GM23338 (cell line): Measurements from ENCODE around the gene ST14. TPM values are rescaled to one million over a fixed set of nuclear protein-coding genes. Genes with fewer than 3 reads are reported as not detected.

Source experiments
- EZH2 ChIP-seq: fragments of 200-600 bp; sonication (generic); IDR thresholded peaks from one replicate; pipeline ENCODE4 v1.8.0; 2017; ENCODE audit warnings: antibody characterized with exemption, mild to moderate bottlenecking, low read depth; ENCODE audit not compliant: unreplicated experiment
- EZH2phosphoT487 ChIP-seq: fragments of 200-600 bp; sonication (generic); IDR thresholded peaks from one replicate; pipeline ENCODE4 v1.8.1; 2018; ENCODE audit warnings: antibody characterized with exemption; ENCODE audit not compliant: unreplicated experiment
- polyA plus RNA-seq: library from polyadenylated mRNA; unstranded; fragments of >200 nt; fragmentation: Nextera tagmentation; extraction: Ambion mirVana; gene quantifications from 2 replicates; pipeline ENCODE4 v1.2.1, GENCODE V29; 2016
- total RNA-seq: library from RNA; depleted of rRNA; stranded (reverse); fragments of >200 nt; shearing (Covaris generic); gene quantifications from 2 replicates; pipeline ENCODE4 v1.2.3, GENCODE V29; 2014
- TF ChIP-seq, protein P1 (sequence below): fragments of 250-450 bp; sonication (Bioruptor Pico); IDR thresholded peaks from 2 replicates; pipeline ENCODE4 v1.5.0; 2020; ENCODE audit warnings: mild to moderate bottlenecking, moderate library complexity
- TF ChIP-seq, protein P2 (sequence below): IDR thresholded peaks from one replicate; pipeline ENCODE4 v1.6.1; 2018; ENCODE audit warnings: antibody characterized with exemption; ENCODE audit not compliant: unreplicated experiment

ST14 gene
- total and polyA plus RNA-seq, 2 experiments from 2014 or later = 7.9 to 32.7 TPM

DNA sequence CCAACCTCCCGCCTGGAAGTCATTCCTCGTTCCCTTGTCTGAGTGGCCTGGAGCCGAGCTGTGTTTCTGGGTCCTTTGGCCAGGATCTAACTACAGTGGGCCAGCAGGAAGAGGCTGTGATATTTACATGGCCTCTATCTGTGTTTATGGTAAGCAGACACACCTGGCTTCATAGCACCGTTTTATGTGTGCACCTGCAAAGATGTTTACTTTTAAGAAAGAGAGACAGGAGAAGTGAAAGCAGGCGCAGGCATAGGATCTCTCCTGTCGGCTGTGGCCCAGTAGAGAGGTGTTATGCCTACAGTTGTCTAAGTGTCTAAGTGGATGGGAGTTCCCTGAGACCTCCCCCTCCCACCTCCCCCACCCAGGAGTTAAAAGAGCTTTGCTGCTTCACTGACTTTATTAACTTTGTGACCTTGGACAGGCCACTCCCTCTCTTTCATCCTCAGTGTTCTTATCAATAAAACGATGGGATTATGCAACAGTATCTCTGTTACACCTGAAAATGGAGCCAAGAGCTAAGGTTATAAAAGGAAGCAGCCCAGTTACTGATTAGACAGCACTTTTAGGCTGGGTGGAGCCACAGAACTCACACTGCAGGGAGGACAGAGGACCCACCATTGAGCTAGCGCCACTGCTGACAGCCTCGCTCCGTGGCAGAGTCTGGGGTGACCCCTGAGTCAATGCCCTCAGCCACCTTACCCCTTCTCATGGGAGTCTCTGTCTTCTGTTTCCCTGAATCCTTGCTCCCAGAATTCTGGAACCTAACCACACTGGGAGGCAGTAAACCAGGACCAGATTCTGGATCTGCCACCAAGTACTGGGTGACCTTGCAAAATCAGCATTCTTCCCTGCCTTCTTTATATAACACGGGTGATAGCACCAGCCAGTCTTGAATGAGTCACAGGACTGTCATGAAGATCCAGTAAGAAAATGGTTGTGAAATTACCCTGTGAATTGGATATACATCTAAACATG, 22.0 kb downstream of the ST14 start (continued):
- TF ChIP-seq, protein P1, sequence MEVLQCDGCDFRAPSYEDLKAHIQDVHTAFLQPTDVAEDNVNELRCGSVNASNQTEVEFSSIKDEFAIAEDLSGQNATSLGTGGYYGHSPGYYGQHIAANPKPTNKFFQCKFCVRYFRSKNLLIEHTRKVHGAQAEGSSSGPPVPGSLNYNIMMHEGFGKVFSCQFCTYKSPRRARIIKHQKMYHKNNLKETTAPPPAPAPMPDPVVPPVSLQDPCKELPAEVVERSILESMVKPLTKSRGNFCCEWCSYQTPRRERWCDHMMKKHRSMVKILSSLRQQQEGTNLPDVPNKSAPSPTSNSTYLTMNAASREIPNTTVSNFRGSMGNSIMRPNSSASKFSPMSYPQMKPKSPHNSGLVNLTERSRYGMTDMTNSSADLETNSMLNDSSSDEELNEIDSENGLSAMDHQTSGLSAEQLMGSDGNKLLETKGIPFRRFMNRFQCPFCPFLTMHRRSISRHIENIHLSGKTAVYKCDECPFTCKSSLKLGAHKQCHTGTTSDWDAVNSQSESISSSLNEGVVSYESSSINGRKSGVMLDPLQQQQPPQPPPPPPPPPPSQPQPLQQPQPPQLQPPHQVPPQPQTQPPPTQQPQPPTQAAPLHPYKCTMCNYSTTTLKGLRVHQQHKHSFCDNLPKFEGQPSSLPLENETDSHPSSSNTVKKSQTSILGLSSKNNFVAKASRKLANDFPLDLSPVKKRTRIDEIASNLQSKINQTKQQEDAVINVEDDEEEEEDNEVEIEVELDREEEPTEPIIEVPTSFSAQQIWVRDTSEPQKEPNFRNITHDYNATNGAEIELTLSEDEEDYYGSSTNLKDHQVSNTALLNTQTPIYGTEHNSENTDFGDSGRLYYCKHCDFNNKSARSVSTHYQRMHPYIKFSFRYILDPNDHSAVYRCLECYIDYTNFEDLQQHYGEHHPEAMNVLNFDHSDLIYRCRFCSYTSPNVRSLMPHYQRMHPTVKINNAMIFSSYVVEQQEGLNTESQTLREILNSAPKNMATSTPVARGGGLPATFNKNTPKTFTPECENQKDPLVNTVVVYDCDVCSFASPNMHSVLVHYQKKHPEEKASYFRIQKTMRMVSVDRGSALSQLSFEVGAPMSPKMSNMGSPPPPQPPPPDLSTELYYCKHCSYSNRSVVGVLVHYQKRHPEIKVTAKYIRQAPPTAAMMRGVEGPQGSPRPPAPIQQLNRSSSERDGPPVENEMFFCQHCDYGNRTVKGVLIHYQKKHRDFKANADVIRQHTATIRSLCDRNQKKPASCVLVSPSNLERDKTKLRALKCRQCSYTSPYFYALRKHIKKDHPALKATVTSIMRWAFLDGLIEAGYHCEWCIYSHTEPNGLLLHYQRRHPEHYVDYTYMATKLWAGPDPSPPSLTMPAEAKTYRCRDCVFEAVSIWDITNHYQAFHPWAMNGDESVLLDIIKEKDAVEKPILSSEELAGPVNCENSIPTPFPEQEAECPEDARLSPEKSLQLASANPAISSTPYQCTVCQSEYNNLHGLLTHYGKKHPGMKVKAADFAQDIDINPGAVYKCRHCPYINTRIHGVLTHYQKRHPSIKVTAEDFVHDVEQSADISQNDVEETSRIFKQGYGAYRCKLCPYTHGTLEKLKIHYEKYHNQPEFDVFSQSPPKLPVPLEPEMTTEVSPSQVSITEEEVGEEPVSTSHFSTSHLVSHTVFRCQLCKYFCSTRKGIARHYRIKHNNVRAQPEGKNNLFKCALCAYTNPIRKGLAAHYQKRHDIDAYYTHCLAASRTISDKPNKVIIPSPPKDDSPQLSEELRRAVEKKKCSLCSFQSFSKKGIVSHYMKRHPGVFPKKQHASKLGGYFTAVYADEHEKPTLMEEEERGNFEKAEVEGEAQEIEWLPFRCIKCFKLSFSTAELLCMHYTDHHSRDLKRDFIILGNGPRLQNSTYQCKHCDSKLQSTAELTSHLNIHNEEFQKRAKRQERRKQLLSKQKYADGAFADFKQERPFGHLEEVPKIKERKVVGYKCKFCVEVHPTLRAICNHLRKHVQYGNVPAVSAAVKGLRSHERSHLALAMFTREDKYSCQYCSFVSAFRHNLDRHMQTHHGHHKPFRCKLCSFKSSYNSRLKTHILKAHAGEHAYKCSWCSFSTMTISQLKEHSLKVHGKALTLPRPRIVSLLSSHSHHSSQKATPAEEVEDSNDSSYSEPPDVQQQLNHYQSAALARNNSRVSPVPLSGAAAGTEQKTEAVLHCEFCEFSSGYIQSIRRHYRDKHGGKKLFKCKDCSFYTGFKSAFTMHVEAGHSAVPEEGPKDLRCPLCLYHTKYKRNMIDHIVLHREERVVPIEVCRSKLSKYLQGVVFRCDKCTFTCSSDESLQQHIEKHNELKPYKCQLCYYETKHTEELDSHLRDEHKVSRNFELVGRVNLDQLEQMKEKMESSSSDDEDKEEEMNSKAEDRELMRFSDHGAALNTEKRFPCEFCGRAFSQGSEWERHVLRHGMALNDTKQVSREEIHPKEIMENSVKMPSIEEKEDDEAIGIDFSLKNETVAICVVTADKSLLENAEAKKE = no peak
- TF ChIP-seq EZH2 (no peak), EZH2phosphoT487 (no peak)
- TF ChIP-seq, protein P2, sequence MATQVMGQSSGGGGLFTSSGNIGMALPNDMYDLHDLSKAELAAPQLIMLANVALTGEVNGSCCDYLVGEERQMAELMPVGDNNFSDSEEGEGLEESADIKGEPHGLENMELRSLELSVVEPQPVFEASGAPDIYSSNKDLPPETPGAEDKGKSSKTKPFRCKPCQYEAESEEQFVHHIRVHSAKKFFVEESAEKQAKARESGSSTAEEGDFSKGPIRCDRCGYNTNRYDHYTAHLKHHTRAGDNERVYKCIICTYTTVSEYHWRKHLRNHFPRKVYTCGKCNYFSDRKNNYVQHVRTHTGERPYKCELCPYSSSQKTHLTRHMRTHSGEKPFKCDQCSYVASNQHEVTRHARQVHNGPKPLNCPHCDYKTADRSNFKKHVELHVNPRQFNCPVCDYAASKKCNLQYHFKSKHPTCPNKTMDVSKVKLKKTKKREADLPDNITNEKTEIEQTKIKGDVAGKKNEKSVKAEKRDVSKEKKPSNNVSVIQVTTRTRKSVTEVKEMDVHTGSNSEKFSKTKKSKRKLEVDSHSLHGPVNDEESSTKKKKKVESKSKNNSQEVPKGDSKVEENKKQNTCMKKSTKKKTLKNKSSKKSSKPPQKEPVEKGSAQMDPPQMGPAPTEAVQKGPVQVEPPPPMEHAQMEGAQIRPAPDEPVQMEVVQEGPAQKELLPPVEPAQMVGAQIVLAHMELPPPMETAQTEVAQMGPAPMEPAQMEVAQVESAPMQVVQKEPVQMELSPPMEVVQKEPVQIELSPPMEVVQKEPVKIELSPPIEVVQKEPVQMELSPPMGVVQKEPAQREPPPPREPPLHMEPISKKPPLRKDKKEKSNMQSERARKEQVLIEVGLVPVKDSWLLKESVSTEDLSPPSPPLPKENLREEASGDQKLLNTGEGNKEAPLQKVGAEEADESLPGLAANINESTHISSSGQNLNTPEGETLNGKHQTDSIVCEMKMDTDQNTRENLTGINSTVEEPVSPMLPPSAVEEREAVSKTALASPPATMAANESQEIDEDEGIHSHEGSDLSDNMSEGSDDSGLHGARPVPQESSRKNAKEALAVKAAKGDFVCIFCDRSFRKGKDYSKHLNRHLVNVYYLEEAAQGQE = no peak
